ENCODE measurements around the gene TBL1X.

The TBL1X gene

GRCh38 chrX:9595174-9595573, 130.3 kb downstream of the TBL1X start:
- DNase-seq, result peak; percentile 71

- DNase-seq, result no peak
These were observed 132.0 kb downstream of the TBL1X start for GRCh38 chrX:9596837-9597236.

GRCh38 chrX:9597361-9598035, 132.6 kb downstream of the TBL1X start:
- peak; percentile 10 for DNase-seq

GRCh38 chrX:9598344-9598743, 133.5 kb downstream of the TBL1X start:
- DNase-seq, result no peak

GRCh38 chrX:9604111-9604907, 139.5 kb downstream of the TBL1X start:
- DNase-seq, result no peak

- no peak for DNase-seq
These were observed 140.0 kb downstream of the TBL1X start for GRCh38 chrX:9604908-9605306.

GRCh38 chrX:9605484-9605883, 140.6 kb downstream of the TBL1X start:
- DNase-seq, result no peak

GRCh38 chrX:9606971-9607370, 142.1 kb downstream of the TBL1X start:
- DNase-seq, result no peak

GRCh38 chrX:9609499-9609898, 144.6 kb downstream of the TBL1X start:
- no peak for DNase-seq

- DNase-seq, result no peak
These were observed 145.1 kb downstream of the TBL1X start for GRCh38 chrX:9609987-9610386.

- DNase-seq, result peak; percentile 17
These were observed 146.0 kb downstream of the TBL1X start for GRCh38 chrX:9610771-9611392.

- peak; percentile 55 for DNase-seq
These were observed 146.7 kb downstream of the TBL1X start for GRCh38 chrX:9611436-9612145.

- no peak for DNase-seq
These were observed 147.3 kb downstream of the TBL1X start for GRCh38 chrX:9612146-9612505.

GRCh38 chrX:9614016-9614415, 149.2 kb downstream of the TBL1X start:
- DNase-seq, result peak; percentile 83

GRCh38 chrX:9619133-9619532, 154.3 kb downstream of the TBL1X start:
- no peak for DNase-seq

GRCh38 chrX:9619581-9619980, 154.7 kb downstream of the TBL1X start:
- DNase-seq, result no peak

GRCh38 chrX:9622128-9622527, 157.3 kb downstream of the TBL1X start:
- no peak for DNase-seq

GRCh38 chrX:9626379-9626778, 161.5 kb downstream of the TBL1X start:
- DNase-seq, result no peak

GRCh38 chrX:9627922-9628321, 163.1 kb downstream of the TBL1X start:
- peak; percentile 39 for DNase-seq

- DNase-seq, result no peak
These were observed 164.1 kb downstream of the TBL1X start for GRCh38 chrX:9628779-9629493.

- no peak for DNase-seq
These were observed 169.7 kb downstream of the TBL1X start for GRCh38 chrX:9634551-9634950.

GRCh38 chrX:9635368-9635767, 170.5 kb downstream of the TBL1X start:
- no peak for DNase-seq

GRCh38 chrX:9635803-9636202, 170.9 kb downstream of the TBL1X start:
- peak; percentile 8 for DNase-seq
